HG03196 (cell line): ENCODE measurements around the gene DSC1.
"Not testable (repeated sequence)": the region's sequence is repeated elsewhere in the genome, so short reads cannot be mapped to it uniquely, and the experiment has no call there.

Source experiments
- ATAC-seq: cut with Tn5 transposase; IDR thresholded peaks from one replicate; pipeline ENCODE4 v1.9.1; 2021; ENCODE audit not compliant: unreplicated experiment

Gene DSC1

GRCh38 chr18:31177369-31177768 is 14.7 kb upstream of the DSC1 start:
- ATAC-seq: not testable (repeated sequence)

GRCh38 chr18:31176531-31176930 is 13.9 kb upstream of the DSC1 start:
- no peak for ATAC-seq

- no peak for ATAC-seq
Measured at GRCh38 chr18:31171144-31171839, 8.6 kb upstream of the DSC1 start.

- ATAC-seq: no peak
Measured at GRCh38 chr18:31170335-31170734, 7.7 kb upstream of the DSC1 start.

GRCh38 chr18:31162419-31162793 is 250 bp downstream of the DSC1 start:
- ATAC-seq: no peak

- no peak for ATAC-seq
Measured at GRCh38 chr18:31161757-31162418, 768 bp downstream of the DSC1 start.

- ATAC-seq: no peak
Measured at GRCh38 chr18:31156821-31157763, 5.6 kb downstream of the DSC1 start.

- no peak for ATAC-seq
Measured at GRCh38 chr18:31155498-31155897, 7.2 kb downstream of the DSC1 start.

GRCh38 chr18:31154181-31154580 is 8.5 kb downstream of the DSC1 start:
- no peak for ATAC-seq

- ATAC-seq: no peak
Measured at GRCh38 chr18:31149351-31149750, 13.3 kb downstream of the DSC1 start.

- no peak for ATAC-seq
Measured at GRCh38 chr18:31148600-31148999, 14.1 kb downstream of the DSC1 start.

- no peak for ATAC-seq
Measured at GRCh38 chr18:31146809-31147208, 15.8 kb downstream of the DSC1 start.

GRCh38 chr18:31143025-31143424 is 19.6 kb downstream of the DSC1 start:
- no peak for ATAC-seq

GRCh38 chr18:31138709-31139108 is 23.9 kb downstream of the DSC1 start:
- no peak for ATAC-seq

- no peak for ATAC-seq
Measured at GRCh38 chr18:31134988-31135529, 27.6 kb downstream of the DSC1 start.

- no peak for ATAC-seq
Measured at GRCh38 chr18:31129398-31130115, 33.1 kb downstream of the DSC1 start.

- no peak for ATAC-seq
Measured at GRCh38 chr18:31125878-31126277, 36.8 kb downstream of the DSC1 start.

- ATAC-seq: not testable (repeated sequence)
Measured at GRCh38 chr18:31123125-31123524, 39.5 kb downstream of the DSC1 start.

- no peak for ATAC-seq
Measured at GRCh38 chr18:31120594-31120993, 42.1 kb downstream of the DSC1 start.

- ATAC-seq: no peak
Measured at GRCh38 chr18:31116853-31117595, 45.6 kb downstream of the DSC1 start.
